Activated T-helper 1 cell treated with anti-CD3 and anti-CD28 coated beads, Interleukin-2, amount 50 U/mL, for 16 hours (primary cell): ENCODE data around the gene FLNC.

Source experiments
- DNase-seq, 2 donors: peaks; one replicate each; pipeline ENCODE4 v3.0.0-alpha.2; 2020; ENCODE audit warnings: low read depth in 1 of 2, low spot score in 1 of 2

Gene FLNC

DNA sequence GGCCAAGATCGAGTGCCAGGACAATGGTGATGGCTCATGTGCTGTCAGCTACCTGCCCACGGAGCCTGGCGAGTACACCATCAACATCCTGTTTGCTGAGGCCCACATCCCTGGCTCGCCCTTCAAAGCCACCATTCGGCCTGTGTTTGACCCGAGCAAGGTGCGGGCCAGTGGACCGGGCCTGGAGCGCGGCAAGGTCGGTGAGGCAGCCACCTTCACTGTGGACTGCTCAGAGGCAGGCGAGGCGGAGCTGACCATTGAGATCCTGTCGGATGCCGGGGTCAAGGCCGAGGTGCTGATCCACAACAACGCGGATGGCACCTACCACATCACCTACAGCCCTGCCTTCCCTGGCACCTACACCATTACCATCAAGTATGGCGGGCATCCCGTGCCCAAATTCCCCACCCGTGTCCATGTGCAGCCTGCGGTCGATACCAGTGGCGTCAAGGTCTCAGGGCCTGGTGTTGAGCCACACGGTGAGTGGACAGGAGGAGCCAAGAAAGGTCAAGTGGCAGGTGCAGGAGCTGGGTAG, 14.6 kb downstream of the FLNC start:
- no peak for DNase-seq

DNA sequence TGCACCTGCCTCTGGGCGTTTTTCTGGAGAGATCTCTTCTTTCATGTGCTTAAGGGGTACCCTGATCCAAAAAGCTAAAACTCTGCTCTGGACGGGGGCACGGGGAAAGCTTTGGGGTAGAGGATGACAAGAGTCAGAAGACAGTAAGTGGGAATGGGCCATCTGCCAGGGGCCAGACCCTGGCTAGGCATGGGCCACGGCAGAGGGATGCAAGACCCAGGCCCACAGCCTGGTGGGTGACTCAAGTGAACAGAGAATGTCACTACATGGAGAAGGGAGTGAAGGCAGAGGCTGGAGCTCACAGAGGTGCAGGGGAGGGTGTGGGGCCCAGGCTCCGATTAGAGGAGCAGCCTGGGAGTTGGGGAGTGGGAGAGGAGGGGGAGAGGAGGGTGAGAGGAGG, 15.3 kb downstream of the FLNC start:
- DNase-seq, result no peak

DNA sequence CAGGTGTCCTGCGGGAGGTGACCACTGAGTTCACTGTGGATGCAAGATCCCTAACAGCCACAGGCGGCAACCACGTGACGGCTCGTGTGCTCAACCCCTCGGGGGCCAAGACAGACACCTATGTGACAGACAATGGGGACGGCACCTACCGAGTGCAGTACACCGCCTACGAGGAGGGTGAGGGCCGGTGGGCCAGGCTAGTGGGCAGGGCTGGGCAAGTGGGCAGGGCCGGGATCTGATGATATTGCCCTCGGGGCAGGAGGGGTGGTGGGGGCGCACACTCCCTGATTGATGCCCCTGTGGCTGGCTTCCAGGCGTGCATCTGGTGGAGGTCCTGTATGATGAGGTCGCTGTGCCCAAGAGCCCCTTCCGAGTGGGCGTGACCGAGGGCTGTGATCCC, 15.8 kb downstream of the FLNC start:
- no peak for DNase-seq

DNA sequence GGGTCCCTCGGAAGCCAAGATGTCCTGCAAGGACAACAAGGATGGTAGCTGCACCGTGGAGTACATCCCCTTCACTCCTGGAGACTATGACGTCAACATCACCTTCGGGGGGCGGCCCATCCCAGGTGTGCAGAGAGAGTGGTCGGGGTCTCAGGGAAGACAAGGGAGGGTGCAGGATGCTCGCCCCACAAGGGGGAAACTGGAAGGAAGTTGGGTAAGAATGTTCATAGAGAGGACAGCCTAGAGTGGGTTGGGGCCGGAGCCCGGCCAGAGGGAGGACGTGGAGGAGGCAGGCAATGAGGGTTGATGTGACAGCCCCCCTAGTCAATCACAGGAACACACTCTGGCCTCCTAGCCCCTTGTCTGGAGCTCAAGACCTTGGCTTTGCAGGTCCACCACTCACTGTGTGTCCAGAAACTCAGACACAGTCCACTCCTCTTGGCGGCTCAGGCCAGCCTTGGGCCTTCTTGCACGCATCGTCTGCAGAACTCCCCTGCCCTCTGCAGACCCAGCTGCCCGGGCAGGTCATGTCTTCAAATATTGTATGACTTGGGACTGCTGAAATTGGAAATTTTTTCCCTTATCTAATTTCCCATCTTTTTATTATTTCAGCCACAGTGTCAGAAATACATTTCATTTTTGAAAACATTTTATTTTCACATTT, 16.7 kb downstream of the FLNC start:
- no peak for DNase-seq

DNA sequence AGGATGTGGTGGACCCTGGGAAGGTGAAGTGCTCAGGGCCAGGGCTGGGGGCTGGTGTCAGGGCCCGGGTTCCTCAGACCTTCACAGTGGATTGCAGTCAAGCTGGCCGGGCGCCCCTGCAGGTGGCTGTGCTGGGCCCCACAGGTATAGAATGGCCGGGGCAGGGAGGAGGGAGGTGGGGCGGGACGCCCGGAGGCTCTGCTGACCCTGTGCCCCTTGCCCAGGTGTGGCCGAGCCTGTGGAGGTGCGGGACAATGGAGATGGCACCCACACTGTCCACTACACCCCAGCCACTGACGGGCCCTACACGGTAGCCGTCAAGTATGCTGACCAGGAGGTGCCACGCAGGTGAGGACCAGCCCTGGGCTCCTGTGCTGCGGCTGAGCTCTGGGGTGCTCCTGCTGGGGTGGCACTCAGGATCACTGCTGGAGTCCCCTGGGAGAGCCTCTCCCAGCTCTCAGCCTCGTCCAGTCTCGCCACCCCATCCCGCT, 17.6 kb downstream of the FLNC start:
- no peak for DNase-seq

DNA sequence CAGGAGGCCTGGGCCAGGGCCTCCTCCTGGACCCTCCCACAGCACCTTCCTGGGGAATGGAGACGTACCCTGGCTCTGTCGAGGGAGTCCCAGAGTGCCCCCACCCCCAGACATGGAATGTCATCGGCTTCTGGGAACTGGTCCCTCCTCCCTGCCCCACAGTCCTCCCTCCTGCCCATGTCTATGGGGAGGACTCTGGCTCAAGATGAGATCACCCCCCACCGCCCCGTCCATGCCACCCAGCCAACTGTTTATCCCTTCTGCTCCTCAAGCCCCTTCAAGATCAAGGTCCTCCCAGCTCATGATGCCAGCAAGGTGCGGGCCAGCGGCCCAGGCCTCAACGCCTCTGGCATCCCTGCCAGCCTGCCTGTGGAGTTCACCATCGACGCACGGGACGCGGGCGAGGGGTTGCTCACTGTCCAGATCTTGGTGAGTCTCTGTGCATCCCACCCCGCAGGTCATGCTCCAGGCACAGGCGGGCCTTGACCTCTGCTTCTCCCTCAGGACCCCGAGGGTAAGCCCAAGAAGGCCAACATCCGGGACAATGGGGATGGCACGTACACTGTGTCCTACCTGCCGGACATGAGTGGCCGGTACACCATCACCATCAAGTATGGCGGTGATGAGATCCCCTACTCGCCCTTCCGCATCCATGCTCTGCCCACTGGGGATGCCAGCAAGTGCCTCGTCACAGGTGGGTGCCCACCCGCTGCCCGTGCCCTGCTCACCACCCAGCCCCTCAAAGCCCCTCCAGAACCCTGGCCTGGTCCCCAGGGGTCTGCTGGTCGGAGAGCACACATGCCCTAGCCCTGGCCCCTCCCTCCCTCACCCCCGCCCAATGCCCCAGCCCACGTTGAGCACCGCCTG, 18.3 kb downstream of the FLNC start:
- DNase-seq, result no peak

DNA sequence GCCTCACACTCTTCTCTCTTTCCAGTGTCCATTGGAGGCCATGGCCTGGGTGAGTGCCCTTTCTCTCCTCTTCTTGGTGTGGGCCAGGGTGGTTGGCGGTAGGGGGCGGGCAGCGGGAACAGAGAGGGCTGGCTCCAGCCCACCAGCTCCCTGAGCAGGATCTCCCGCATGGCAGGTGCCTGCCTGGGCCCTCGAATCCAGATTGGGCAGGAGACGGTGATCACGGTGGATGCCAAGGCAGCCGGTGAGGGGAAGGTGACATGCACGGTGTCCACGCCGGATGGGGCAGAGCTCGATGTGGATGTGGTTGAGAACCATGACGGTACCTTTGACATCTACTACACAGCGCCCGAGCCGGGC, 18.9 kb downstream of the FLNC start:
- no peak for DNase-seq

DNA sequence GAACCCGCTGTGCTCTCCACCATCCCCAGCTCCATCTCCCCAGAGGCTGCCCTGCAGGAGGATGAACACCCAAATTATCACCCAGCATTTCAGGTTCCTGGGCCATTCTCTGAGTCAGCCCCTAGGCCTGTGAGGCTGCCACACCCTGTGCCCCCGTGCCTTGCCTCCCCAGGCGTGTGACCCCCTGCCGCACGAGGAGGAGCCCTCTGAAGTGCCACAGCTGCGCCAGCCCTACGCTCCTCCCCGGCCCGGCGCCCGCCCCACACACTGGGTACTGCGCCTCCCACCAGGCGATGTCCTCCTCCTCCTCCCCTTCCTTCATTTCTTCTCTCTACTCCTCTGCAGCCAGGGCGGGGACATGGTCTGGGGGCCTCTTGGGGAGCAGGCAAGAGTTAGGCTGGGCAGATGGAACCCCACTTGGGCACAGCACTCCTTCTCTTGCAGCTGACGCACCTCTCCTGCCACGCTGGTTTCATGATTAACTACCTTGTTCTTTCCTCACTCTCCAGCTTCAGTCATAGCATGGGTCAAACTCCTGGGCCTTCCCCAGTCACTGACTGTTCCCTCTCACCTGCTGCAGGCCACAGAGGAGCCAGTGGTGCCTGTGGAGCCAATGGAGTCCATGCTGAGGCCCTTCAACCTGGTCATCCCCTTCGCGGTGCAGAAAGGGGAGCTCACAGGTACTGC, 19.7 kb downstream of the FLNC start:
- no peak for DNase-seq

DNA sequence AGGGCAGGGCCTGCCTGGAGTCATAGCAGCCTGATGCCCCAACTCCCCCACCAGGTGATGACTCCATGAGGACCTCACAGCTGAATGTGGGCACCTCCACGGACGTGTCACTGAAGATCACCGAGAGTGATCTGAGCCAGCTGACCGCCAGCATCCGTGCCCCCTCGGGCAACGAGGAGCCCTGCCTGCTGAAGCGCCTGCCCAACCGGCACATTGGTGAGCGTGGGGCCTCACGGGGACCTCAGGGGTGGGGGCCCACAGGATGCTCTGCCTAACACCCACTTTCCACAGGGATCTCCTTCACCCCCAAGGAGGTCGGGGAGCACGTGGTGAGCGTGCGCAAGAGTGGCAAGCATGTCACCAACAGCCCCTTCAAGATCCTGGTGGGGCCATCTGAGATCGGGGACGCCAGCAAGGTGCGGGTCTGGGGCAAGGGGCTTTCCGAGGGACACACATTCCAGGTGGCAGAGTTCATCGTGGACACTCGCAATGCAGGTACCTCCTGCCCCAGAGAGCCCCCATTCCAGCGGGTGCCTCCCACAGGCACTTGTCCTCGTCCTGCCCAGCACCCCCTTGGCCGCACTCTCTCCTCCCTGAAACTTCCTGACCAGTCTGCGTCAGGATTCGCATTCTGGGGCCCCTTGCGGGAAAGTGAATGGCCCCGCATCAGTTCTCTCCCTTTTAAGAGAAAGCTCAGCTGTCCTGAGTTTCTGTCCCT, 22.5 kb downstream of the FLNC start:
- no peak for DNase-seq

DNA sequence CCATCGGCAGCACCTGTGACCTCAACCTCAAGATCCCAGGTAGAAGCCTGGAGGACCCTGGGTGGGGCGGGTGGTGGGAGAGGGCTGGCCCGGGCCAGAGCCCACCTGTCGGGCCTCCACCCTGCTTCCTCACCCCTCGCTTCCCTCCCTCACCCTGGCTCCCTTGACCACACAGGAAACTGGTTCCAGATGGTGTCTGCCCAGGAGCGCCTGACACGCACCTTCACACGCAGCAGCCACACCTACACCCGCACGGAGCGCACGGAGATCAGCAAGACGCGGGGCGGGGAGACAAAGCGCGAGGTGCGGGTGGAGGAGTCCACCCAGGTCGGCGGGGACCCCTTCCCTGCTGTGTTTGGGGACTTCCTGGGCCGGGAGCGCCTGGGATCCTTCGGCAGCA, 23.6 kb downstream of the FLNC start:
- DNase-seq, result no peak

DNA sequence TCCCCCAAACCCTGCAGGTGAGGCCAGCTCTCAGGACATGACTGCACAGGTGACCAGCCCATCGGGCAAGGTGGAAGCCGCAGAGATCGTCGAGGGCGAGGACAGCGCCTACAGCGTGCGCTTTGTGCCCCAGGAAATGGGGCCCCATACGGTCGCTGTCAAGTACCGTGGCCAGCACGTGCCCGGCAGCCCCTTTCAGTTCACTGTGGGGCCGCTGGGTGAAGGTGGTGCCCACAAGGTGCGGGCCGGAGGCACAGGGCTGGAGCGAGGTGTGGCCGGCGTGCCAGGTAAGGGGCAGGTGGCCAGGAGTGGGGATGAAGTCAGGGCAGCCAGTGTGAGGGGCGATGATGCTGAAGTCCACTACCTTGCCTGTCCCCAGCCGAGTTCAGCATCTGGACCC, 24.2 kb downstream of the FLNC start:
- DNase-seq, result no peak

DNA sequence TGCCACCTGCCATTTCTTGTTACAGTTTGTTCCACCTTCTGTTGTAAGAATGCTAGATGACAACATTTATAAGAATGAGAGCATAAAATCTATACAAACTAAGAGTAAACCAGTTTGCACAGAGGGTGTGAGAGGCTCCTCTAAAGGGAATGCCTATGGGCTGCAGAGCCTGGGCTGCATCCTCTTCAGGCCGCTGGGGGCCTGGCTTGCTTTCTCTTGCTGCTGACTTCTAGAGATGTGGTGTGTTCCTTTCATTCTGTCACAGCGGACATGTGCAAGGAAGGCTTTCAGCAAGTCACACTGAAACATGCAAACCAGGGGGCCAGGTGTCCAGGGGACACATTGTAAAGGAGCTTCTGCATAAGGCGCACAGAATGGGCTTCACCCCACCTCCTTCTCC, 25.4 kb downstream of the FLNC start:
- no peak for DNase-seq

DNA sequence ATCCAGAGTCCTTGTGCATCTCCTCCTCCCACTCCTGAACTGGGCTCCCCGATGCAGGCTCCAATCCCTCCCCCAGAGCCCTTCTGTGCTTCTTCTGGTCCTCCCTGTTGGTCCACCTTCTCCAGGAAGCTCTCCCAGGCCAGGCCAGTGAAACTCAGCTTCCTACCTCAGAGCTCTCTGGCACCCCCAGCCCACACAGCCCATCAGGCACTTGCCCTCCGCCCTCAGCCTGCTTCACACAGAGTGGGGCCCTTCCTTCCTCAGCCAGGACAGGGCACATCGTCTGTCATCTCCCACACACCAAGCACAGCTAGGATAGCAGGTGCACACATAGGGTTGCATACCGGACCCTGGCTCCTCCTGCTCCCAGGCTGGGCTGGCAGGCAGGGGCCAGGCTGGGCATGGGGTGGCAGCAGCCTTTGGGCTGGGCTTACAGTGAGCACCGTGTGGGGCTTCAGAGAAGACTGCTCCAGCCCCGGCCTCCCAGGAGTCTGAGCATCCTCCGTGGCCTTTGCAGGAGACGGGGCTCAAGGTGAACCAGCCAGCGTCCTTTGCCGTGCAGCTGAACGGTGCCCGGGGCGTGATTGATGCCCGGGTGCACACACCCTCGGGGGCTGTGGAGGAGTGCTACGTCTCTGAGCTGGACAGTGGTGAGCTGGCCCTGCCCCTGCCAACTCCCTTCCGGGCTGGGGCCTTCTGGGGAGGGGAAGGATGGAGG, 26.0 kb downstream of the FLNC start:
- no peak for DNase-seq

DNA sequence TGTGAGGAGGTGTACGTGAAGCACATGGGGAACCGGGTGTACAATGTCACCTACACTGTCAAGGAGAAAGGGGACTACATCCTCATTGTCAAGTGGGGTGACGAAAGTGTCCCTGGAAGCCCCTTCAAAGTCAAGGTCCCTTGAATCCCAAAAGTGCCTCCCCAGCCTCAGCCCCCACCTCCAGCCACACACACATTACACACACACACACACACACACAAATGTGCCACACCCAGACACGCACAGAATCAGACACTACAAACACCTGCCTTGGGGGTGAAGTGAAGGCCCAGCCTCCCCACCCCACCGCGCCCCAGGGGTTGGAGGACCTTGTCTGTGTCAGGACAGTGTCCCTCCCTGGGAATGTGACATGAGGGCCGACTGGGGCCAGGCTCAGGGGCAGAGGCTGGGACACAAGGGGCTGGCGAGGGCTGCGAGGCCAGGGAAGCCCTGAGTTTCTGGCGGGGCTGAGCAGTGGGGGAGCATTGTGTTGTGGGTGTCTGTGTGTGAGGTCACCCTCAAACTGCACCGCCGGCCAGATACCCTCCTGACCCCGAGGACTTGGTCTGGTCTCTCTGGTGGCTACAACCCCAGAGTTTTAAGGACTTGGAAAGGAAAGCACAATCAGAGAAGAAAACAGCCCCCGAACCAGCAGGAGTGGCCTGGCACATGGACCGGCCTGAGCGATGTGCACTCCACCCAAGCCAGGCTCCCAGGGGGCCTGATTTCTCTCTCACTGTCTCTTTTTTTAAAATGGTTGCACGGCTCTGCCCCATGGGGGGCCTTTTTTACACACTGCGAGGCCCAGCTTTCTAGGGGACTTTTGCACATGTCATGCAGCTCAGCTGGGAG, 28.4 kb downstream of the FLNC start:
- no peak for DNase-seq

DNA sequence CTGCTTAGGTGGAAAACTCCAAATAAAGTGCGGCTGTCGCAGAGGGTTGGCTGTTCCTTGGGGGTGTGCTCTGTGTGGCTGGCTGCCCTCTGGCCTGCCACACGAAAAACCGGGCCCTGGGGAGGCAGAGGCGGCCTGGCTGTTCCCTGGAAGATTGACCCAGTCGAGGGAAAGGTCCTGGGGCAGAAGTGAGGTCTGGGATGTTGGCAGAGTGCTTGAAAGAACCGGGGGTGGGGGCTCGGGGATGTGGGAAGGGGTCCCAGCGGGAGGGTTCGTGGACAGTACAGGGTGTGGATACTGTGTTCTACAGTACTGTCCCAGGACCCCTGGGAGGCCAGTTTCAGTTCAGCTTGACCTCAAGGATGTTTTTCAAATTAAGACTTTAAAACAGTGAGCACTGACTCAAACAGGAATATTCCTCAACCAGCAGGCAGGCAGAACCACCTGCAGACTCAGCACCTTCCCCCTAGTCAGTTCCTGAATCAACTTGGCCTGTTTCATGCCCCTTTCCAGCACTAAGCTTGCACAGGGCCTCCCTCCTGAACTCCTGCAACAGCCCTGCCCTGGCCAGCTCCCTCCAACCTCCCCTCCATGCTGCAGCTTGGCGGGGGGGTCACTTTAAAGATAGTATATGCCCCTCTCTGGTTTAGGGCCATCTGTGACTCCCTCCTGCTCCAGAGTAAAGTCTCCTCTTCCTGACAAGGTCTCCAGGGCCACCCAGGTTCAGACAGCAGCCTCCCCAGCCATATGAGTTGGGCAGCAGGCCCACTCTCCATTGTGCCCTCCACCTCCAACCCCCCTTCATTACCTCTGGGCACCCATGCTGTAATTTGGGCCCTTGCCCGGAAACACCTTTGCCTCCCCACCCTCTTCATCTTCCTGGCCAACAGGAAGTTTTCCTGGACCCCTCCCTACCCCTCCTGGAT, 29.3 kb downstream of the FLNC start:
- DNase-seq, result no peak

DNA sequence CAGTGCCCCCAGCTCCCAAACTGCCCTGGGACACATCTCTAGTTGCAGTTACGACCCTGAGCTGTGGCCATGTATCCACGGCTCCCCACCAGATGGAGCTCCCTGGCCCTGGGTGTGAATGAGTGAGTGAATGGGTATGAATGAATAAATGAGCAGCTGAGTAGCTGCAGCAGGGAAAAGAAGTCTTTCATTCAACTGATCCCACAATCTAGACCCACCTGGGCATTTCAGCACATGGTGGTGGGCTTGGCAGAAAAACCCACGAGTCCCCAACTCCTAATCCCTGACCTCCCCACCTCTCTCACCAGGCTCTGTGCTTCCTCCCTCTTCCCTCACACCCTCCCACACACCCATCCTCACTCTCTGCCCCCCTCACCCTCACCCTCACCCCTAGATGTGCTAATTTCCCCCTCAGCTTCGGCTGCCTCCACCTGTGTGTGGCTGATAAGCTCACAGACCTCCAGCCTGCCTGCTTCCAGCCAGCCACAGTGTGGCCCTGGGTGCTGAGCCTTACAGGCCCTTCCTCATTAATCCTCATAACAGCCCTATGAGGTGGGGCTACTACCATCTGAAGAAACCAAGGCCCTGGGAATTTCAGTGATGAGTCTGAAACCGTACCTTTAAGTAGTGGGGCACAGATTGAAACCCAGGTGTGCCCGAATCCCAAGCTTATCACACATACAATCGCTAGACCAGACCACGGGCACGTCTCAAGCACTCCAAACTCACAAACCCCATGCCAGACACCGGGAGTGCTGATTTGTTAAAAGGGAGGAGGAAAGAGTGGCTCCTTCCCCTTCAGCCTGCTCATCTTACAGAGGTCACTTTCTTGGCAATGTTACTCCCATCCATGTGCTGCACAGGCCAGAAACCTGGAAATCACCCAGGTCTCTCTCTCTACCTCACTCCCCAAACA, 30.2 kb downstream of the FLNC start:
- no peak for DNase-seq

DNA sequence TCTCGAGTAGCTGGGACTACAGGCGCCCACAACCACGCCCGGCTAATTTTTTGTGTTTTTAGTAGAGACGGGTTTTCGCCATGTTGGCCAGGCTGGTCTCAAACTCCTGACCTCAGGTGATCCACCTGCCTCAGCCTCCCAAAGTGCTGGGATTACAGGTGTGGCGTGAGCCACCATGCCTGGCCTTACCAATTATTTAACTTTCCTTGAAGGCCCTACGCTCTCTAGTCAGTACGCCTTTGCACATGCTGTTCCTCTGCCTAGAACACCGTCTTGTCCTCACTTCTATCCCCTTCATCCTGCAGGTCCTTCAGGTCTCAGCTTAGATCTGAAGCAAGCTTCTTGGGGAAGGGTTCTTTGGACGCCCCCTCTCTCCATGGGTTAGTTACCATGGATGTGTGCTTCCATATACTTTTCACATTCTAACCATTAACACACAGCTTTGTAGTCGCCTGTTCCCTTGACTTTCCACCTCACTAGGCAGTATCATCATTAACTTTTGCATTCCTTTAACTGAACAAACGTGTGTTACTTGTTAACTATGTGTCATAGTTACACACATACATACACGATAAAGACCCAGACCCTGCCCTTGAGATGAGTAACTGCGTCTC, 31.9 kb downstream of the FLNC start:
- DNase-seq, result no peak
